Small intestine (tissue), 16 donors: Measurements from ENCODE around the gene IQGAP2. TPM values are rescaled to one million over a fixed set of nuclear protein-coding genes. Genes with fewer than 3 reads are reported as not detected.

Experiments used
- DNase-seq, 2 donors: peaks; one replicate each; pipeline versions ENCODE4 v3.0.0 to v3.0.0-alpha.2; 2013
- FAIRE-seq: peaks from 2 replicates; lab custom pipeline; 2012; peaks lifted over from hg19 to GRCh38; lab: Jason Lieb, UNC
- H3K27ac ChIP-seq, 3 donors: one replicate each; pipeline ENCODE4 v1.5.1; 2013; ENCODE audit warnings: low read length in 2 of 3, mild to moderate bottlenecking in 2 of 3, control low read depth in 1 of 3, inconsistent platforms in 1 of 3, low read depth in 1 of 3, moderate library complexity in 1 of 3
- H3K27me3 ChIP-seq, 3 donors: one replicate each; pipeline ENCODE4 v1.6.1; 2013; ENCODE audit warnings: low read length in 3 of 3, inconsistent platforms in 1 of 3; ENCODE audit not compliant: control insufficient read depth in 3 of 3, insufficient read depth in 3 of 3
- H3K36me3 ChIP-seq, 3 donors: one replicate each; pipeline ENCODE4 v1.6.1; 2013; ENCODE audit warnings: low read length in 3 of 3, inconsistent platforms in 1 of 3, low read depth in 1 of 3, mild to moderate bottlenecking in 1 of 3, moderate library complexity in 1 of 3; ENCODE audit not compliant: control insufficient read depth in 3 of 3, insufficient read depth in 2 of 3
- H3K4me1 ChIP-seq, 3 donors: one replicate each; pipeline ENCODE4 v1.6.1; 2013; ENCODE audit warnings: low read length in 2 of 3, inconsistent platforms in 1 of 3, low read depth in 1 of 3, mild to moderate bottlenecking in 1 of 3, moderate library complexity in 1 of 3; ENCODE audit not compliant: control insufficient read depth in 3 of 3, insufficient read depth in 2 of 3
- H3K4me3 ChIP-seq, 3 donors: one replicate each; pipeline ENCODE4 v1.5.1; 2013; ENCODE audit warnings: low read length in 3 of 3, control low read depth in 1 of 3, inconsistent platforms in 1 of 3, low read depth in 1 of 3, mild to moderate bottlenecking in 1 of 3, moderate library complexity in 1 of 3
- H3K9me3 ChIP-seq, 2 donors: one replicate each; pipeline ENCODE4 v1.6.1; 2013; ENCODE audit warnings: low read depth in 1 of 2, low read length in 1 of 2; ENCODE audit not compliant: control insufficient read depth in 2 of 2, insufficient read depth in 1 of 2
- WGBS, 3 donors: extraction: QIAGEN DNeasy Blood & Tissue Kit; methylation state at CpG; one replicate each; pipeline ENCODE4 v1.1.7; 2013; 5-methylcytosine and 5-hydroxymethylcytosine counted together
- long read RNA-seq, 10 donors: transcript quantifications; one replicate each; lab custom pipeline, GENCODE V29; 2026
- polyA plus RNA-seq, 4 donors: library from polyadenylated mRNA; stranded (reverse) in 3 of 4; unstranded in 1 of 4; fragments of 200-250 nt in 3 of 4; fragments of 120-200 nt in 1 of 4; gene quantifications; one replicate each; pipeline versions ENCODE4 v1.2.1 to v1.2.3, GENCODE V29; 2013
- donor health status: healthy with polysubstance abuse.
- donor health status: control.
- donor health status: control.
- donor health status: Bipolar disorder and iron deficiency.
- donor health status: healthy.

IQGAP2 gene
- polyA plus RNA-seq, result 100 to 1,000 TPM in 2 of 4 donors, 10 to 100 TPM in 2; 13.6 to 138 (median 85.6) TPM
- long read RNA-seq, donor 1, result 0 reads
- long read RNA-seq, donor 2, result 0 reads
- long read RNA-seq, donor 3, partial matches to known transcripts, result 5 of 5 reads
- long read RNA-seq, donor 3, other reads (novel, unspliced or antisense), result 0 of 5 reads
- long read RNA-seq, donor 4, result 0 reads
- long read RNA-seq, donor 5, result 0 reads
- long read RNA-seq, donor 6, result 0 reads
- long read RNA-seq, donor 7, result 0 reads
- long read RNA-seq, donor 8, result 0 reads
- long read RNA-seq, donor 9, result 0 reads
- long read RNA-seq, donor 10, result 0 reads

GRCh38 chr5:76402886-76403765 lies at the start of gene IQGAP2:
TSS of gene IQGAP2 (plus strand) at chr5:76403285. CDS start at chr5:76403546, 261 bp downstream.
- Histone ChIP-seq H3K4me3 (peak within 1 kb of the TSS; percentile 57 to 89 (median 81)), H3K36me3 (no peaks in the 10 kb centered on the region), H3K4me1 (peaks cover 2 to 15% (median 3%) of the 10 kb centered on the region in 3 donors), H3K27me3 (no peaks in the 10 kb centered on the region), H3K9me3 (no peaks in the 10 kb centered on the region), H3K27ac (peak within 1 kb of the TSS; percentile 89 to 94 (median 92))
- WGBS, 3 donors, result 0% methylated on average over 69 to 92 of the region's 92 CpGs
- no peak for FAIRE-seq
- peak; percentile 84 to 93 for DNase-seq

GRCh38 chr5:76356887-76357286 lies 46.2 kb upstream of the IQGAP2 start:
- H3K9me3 ChIP-seq, result no peaks in the 10 kb centered on the region
- FAIRE-seq, result no peak
- H3K36me3 ChIP-seq, result no peaks in the 10 kb centered on the region
- H3K4me3 ChIP-seq, result no peak overlapping the region
- no peak overlapping the region for H3K27ac ChIP-seq
- no peak for DNase-seq
- H3K4me1 ChIP-seq, result no peaks in the 10 kb centered on the region
- 62 to 82% (median 72%) methylated on average over 5 of the region's 5 CpGs for WGBS, 3 donors
- no peaks in the 10 kb centered on the region for H3K27me3 ChIP-seq

GRCh38 chr5:76363352-76364225 lies 39.5 kb upstream of the IQGAP2 start:
- Histone ChIP-seq H3K27ac (no peak overlapping the region), H3K4me3 (no peak overlapping the region), H3K27me3 (no peaks in the 10 kb centered on the region), H3K36me3 (no peaks in the 10 kb centered on the region), H3K4me1 (no peaks in the 10 kb centered on the region), H3K9me3 (no peaks in the 10 kb centered on the region)
- FAIRE-seq (no peak), DNase-seq (peak; percentile 59 to 87)
- WGBS, 3 donors, result 37 to 57% (median 48%) methylated on average over 17 of the region's 17 CpGs

GRCh38 chr5:76364226-76364589 lies 38.9 kb upstream of the IQGAP2 start:
- Histone ChIP-seq H3K36me3 (no peaks in the 10 kb centered on the region), H3K9me3 (no peaks in the 10 kb centered on the region), H3K4me3 (no peak overlapping the region), H3K4me1 (no peaks in the 10 kb centered on the region), H3K27me3 (no peaks in the 10 kb centered on the region), H3K27ac (no peak overlapping the region)
- DNase-seq (no peak), FAIRE-seq (no peak)
- whole genome bisulfite sequencing, 3 donors, result 18 to 55% (median 26%) methylated on average over 2 of the region's 2 CpGs

GRCh38 chr5:76365561-76365960 lies 37.5 kb upstream of the IQGAP2 start:
- Histone ChIP-seq H3K36me3 (no peaks in the 10 kb centered on the region), H3K4me1 (no peaks in the 10 kb centered on the region), H3K27me3 (no peaks in the 10 kb centered on the region), H3K4me3 (no peak overlapping the region), H3K9me3 (no peaks in the 10 kb centered on the region), H3K27ac (no peak overlapping the region)
- no peak for DNase-seq
- FAIRE-seq, result no peak

- DNase-seq (no peak), FAIRE-seq (no peak)
- WGBS, 3 donors, result 88 to 94% (median 90%) methylated on average over 2 of the region's 2 CpGs
- Histone ChIP-seq H3K9me3 (no peaks in the 10 kb centered on the region), H3K4me1 (no peaks in the 10 kb centered on the region), H3K27me3 (no peaks in the 10 kb centered on the region), H3K36me3 (no peaks in the 10 kb centered on the region), H3K27ac (no peak overlapping the region), H3K4me3 (no peak overlapping the region)
These were observed 36.5 kb upstream of the IQGAP2 start for GRCh38 chr5:76366596-76366995.

- Histone ChIP-seq H3K36me3 (no peaks in the 10 kb centered on the region), H3K4me1 (peaks cover 0 to 7% (median 6%) of the 10 kb centered on the region in 3 donors), H3K27ac (no peak overlapping the region), H3K27me3 (no peaks in the 10 kb centered on the region), H3K4me3 (no peak overlapping the region), H3K9me3 (no peaks in the 10 kb centered on the region)
- DNase-seq (no peak), FAIRE-seq (no peak)
- WGBS, 3 donors, result 95 to 97% (median 95%) methylated on average over 6 of the region's 6 CpGs
These were observed 35.3 kb upstream of the IQGAP2 start for GRCh38 chr5:76367623-76368371.
